Stomach (tissue), 4 donors: Measurements from ENCODE around the gene PHF21B.

Experiments
- CTCF ChIP-seq, 7 experiments: fragments of 450-650 bp in 4 of 7; fragments of 200-600 bp in 3 of 7; sonication (generic) in 3 of 7; IDR thresholded peaks; one replicate each; pipeline ENCODE4 v1.5.1; 2016 to 2019; ENCODE audit warnings: antibody characterized with exemption in 7 of 7, control low read depth in 2 of 7, mild to moderate bottlenecking in 1 of 7
- EP300 ChIP-seq: sonication (generic); formaldehyde crosslinking; IDR thresholded peaks from one replicate; pipeline ENCODE4 v1.6.1; 2017; ENCODE audit warnings: antibody characterized with exemption
- POLR2A ChIP-seq, 4 donors: fragments of 450-650 bp; IDR thresholded peaks; one replicate each; pipeline ENCODE4 v1.6.1; 2016; ENCODE audit warnings: antibody characterized with exemption in 4 of 4, control low read depth in 2 of 4, mild to moderate bottlenecking in 1 of 4, moderate library complexity in 1 of 4
- POLR2AphosphoS5 ChIP-seq, 3 donors: sonication (generic); formaldehyde crosslinking; IDR thresholded peaks; one replicate each; pipeline ENCODE4 v1.6.1; 2016; ENCODE audit warnings: antibody characterized with exemption in 3 of 3

GRCh38 chr22:44933666-44934453 lies 75.9 kb downstream of the PHF21B start:
- TF ChIP-seq CTCF (IDR thresholded peaks at IDR 0.05) (no peak), POLR2AphosphoS5 (IDR thresholded peaks at IDR 0.05) (no peak), POLR2A (IDR thresholded peaks at IDR 0.05) (no peak), EP300 (no peak)
